Loucy (cell line): ENCODE measurements around the gene HMGN4.

ENCODE experiments used
- H2AFZ ChIP-seq: fragments of 200-600 bp; sonication (generic); 2 replicates; pipeline ENCODE4 v1.6.0; 2016; ENCODE audit warnings: antibody characterized with exemption, mild to moderate bottlenecking, low read length, moderate library complexity
- H3F3A ChIP-seq: fragments of 200-600 bp; 2 replicates; pipeline ENCODE4 v1.6.0; 2016; ENCODE audit warnings: antibody characterized with exemption, low read depth, mild to moderate bottlenecking
- H3K27me3 ChIP-seq: fragments of 200-600 bp; sonication (generic); 2 replicates; pipeline ENCODE4 v1.6.1; 2014; ENCODE audit warnings: low read length, mild to moderate bottlenecking; ENCODE audit not compliant: insufficient read depth, poor library complexity, severe bottlenecking
- H3K36me3 ChIP-seq: fragments of 200-600 bp; sonication (generic); 2 replicates; pipeline ENCODE4 v1.6.1; 2016; ENCODE audit warnings: low read length; ENCODE audit not compliant: insufficient read depth
- H3K4me1 ChIP-seq: fragments of 200-600 bp; sonication (generic); 2 replicates; pipeline ENCODE4 v1.5.1; 2014; ENCODE audit warnings: low read length, mild to moderate bottlenecking; ENCODE audit not compliant: insufficient read depth, poor library complexity, severe bottlenecking
- H3K4me2 ChIP-seq: fragments of 200-600 bp; sonication (generic); 2 replicates; pipeline ENCODE4 v1.6.0; 2014; ENCODE audit warnings: antibody characterized with exemption, low read length, low read depth, mild to moderate bottlenecking; ENCODE audit not compliant: poor library complexity, severe bottlenecking
- H3K4me3 ChIP-seq: fragments of 200-600 bp; sonication (generic); 2 replicates; pipeline ENCODE4 v1.5.1; 2014; ENCODE audit warnings: low read length, mild to moderate bottlenecking, mixed read lengths; ENCODE audit not compliant: poor library complexity, severe bottlenecking
- H3K79me2 ChIP-seq: fragments of 200-600 bp; sonication (generic); 2 replicates; pipeline ENCODE4 v1.6.1; 2014; ENCODE audit warnings: low read length; ENCODE audit not compliant: insufficient read depth
- H3K9ac ChIP-seq: fragments of 200-600 bp; sonication (generic); 2 replicates; pipeline ENCODE4 v1.6.0; 2014; ENCODE audit warnings: mild to moderate bottlenecking, low read depth, low read length, moderate library complexity; ENCODE audit not compliant: poor library complexity, severe bottlenecking
- H3K9me2 ChIP-seq: fragments of 200-600 bp; sonication (generic); replicated peaks from 2 replicates; pipeline ENCODE4 v1.6.1; 2016; ENCODE audit warnings: low read depth, low read length, mixed read lengths
- H3K9me3 ChIP-seq: fragments of 200-600 bp; sonication (generic); 2 replicates; pipeline ENCODE4 v1.6.1; 2014; ENCODE audit warnings: mild to moderate bottlenecking, antibody characterized with exemption, low read length, low read depth; ENCODE audit not compliant: insufficient read depth
- H4K20me1 ChIP-seq: fragments of 200-600 bp; sonication (generic); 2 replicates; pipeline ENCODE4 v1.6.0; 2014; ENCODE audit warnings: antibody characterized with exemption, low read length, mild to moderate bottlenecking; ENCODE audit not compliant: insufficient read depth, poor library complexity, severe bottlenecking
- EZH2phosphoT487 ChIP-seq: fragments of 200-600 bp; IDR thresholded peaks from 2 replicates; pipeline ENCODE4 v1.6.1; 2018; ENCODE audit warnings: antibody characterized with exemption, mild to moderate bottlenecking, moderate library complexity, borderline replicate concordance
- TF ChIP-seq, protein P1 (sequence below): fragments of 200-600 bp; sonication (generic); conservative IDR thresholded peaks from 2 replicates; pipeline ENCODE4 v1.5.1; 2014; ENCODE audit warnings: mild to moderate bottlenecking, antibody characterized with exemption, low read length

HMGN4 gene

DNA sequence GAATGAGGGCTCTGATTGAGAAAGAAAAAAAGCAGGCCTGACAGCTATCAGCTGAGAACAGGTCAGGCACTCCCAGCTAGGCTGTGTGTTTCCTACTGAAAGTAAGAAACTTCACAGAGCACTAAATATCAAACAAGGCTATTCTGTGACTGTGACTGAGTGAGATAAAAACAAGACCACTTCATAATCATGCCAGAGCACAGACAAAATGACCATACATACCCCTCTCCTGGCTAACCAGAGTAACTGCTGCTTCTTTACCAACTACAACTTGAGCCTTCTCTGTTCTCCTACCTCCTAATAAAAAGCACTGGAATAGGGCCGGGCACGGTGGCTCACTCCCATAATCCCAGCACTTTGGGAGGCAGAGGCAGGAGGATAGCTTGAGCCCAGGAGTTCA is 44.9 kb upstream of the HMGN4 start:
- no peaks in the 10 kb centered on the region for H3K9me2 ChIP-seq
- H3K79me2 ChIP-seq, result no peaks in the 10 kb centered on the region
- no peak overlapping the region for H3K4me2 ChIP-seq
- no peaks in the 10 kb centered on the region for H4K20me1 ChIP-seq
- H3K4me3 ChIP-seq, result no peak overlapping the region
- H3K27me3 ChIP-seq, result no peaks in the 10 kb centered on the region
- H3K9ac ChIP-seq, result no peak overlapping the region
- no peaks in the 10 kb centered on the region for H3K9me3 ChIP-seq
- peak overlapping the region; percentile 36; the same call in 1 of the 2 replicates for H2AFZ ChIP-seq
- H3K36me3 ChIP-seq, result no peaks in the 10 kb centered on the region
- no peaks in the 10 kb centered on the region for H3F3A ChIP-seq
- peaks cover 15% of the 10 kb centered on the region for H3K4me1 ChIP-seq
- no peak for TF ChIP-seq EZH2phosphoT487
- TF ChIP-seq, protein P1, sequence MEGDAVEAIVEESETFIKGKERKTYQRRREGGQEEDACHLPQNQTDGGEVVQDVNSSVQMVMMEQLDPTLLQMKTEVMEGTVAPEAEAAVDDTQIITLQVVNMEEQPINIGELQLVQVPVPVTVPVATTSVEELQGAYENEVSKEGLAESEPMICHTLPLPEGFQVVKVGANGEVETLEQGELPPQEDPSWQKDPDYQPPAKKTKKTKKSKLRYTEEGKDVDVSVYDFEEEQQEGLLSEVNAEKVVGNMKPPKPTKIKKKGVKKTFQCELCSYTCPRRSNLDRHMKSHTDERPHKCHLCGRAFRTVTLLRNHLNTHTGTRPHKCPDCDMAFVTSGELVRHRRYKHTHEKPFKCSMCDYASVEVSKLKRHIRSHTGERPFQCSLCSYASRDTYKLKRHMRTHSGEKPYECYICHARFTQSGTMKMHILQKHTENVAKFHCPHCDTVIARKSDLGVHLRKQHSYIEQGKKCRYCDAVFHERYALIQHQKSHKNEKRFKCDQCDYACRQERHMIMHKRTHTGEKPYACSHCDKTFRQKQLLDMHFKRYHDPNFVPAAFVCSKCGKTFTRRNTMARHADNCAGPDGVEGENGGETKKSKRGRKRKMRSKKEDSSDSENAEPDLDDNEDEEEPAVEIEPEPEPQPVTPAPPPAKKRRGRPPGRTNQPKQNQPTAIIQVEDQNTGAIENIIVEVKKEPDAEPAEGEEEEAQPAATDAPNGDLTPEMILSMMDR, result peak; percentile 61

DNA sequence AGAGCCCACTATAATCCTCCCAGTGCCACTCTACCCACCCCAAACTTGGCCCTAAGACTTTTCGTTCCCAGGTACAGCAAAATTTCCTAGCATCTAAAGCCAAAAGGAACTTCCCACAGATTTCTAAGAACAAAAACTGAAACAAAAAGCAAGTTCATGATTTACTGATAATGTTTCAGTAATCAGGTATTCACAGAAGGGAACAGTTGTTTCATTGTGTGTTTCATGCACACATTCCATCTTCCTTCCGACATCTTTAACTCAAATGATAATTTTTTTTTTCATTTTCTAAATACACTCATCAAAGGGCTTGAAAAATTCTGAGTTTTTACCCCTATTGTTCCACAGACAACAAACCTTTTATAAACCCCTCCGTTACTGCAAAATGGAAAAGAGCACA is 44.0 kb upstream of the HMGN4 start:
- Histone ChIP-seq H3F3A (no peaks in the 10 kb centered on the region), H3K79me2 (no peaks in the 10 kb centered on the region), H3K4me1 (peaks cover 15% of the 10 kb centered on the region), H3K9ac (no peak overlapping the region), H4K20me1 (no peaks in the 10 kb centered on the region), H3K4me3 (no peak overlapping the region), H3K4me2 (no peak overlapping the region), H2AFZ (no peak overlapping the region), H3K27me3 (no peaks in the 10 kb centered on the region), H3K9me3 (no peaks in the 10 kb centered on the region), H3K36me3 (no peaks in the 10 kb centered on the region), H3K9me2 (no peaks in the 10 kb centered on the region)
- TF ChIP-seq, protein P1, result no peak
- no peak for TF ChIP-seq EZH2phosphoT487

DNA sequence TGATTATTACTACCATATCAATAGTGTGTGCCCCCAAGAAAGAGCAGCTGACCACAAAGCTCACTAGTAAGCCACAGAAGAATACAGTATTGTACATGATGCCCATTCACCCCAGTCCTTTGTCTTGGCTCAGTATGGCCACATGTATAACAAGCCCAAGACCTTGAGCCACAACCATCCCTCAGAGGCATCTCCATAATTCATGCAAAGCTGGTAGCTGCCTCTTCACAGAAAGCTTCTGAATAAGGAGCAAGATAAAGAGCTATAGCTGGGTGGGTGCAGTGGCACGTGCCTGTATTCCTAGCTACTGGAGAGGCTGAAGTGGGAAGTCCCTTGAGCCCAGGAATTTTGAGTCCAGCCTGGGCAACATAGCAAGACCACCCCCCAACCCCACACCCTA is 42.9 kb upstream of the HMGN4 start:
- no peaks in the 10 kb centered on the region for H3F3A ChIP-seq
- no peaks in the 10 kb centered on the region for H3K36me3 ChIP-seq
- H3K4me3 ChIP-seq, result no peak overlapping the region
- TF ChIP-seq, protein P1, result no peak
- TF ChIP-seq EZH2phosphoT487, result no peak
- H3K79me2 ChIP-seq, result no peaks in the 10 kb centered on the region
- no peaks in the 10 kb centered on the region for H3K27me3 ChIP-seq
- no peak overlapping the region for H3K9ac ChIP-seq
- no peaks in the 10 kb centered on the region for H3K9me2 ChIP-seq
- H4K20me1 ChIP-seq, result no peaks in the 10 kb centered on the region
- H3K9me3 ChIP-seq, result no peaks in the 10 kb centered on the region
- H3K4me1 ChIP-seq, result peaks cover 17% of the 10 kb centered on the region
- H3K4me2 ChIP-seq, result no peak overlapping the region
- H2AFZ ChIP-seq, result no peak overlapping the region
